GM12873 (cell line): ENCODE measurements around the gene ANGEL2.

Experiments
- CTCF ChIP-seq: IDR thresholded peaks from 2 replicates; pipeline ENCODE4 v1.5.1; 2012; ENCODE audit warnings: low read depth, mild to moderate bottlenecking, moderate library complexity, low read length, control low read depth; ENCODE audit not compliant: insufficient read depth; ENCODE audit errors: missing control alignments

ANGEL2 gene

GRCh38 chr1:213054142-213054541 is 38.5 kb upstream of the ANGEL2 start:
- no peak for TF ChIP-seq CTCF

DNA sequence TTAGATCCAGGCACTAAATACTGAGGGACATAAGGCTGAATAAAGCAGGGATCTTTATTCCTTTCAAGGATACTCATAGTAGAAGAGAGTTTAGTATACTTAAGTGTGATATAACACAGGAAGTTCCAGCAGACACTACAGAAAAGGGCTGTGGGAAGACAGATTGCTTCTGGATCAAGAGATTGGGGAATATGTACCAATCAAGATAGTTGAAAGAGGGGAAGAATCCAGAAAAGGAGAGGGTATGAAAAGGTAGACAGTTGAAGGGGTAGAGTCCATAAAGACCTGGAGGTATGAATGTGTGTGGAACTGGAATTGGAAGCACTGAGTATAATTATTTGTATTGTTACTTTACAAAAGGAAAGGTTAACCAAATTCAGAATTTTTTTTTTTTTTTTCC is 37.8 kb upstream of the ANGEL2 start:
- TF ChIP-seq CTCF = no peak

GRCh38 chr1:213051881-213052202 is 36.2 kb upstream of the ANGEL2 start:
- TF ChIP-seq CTCF = no peak

DNA sequence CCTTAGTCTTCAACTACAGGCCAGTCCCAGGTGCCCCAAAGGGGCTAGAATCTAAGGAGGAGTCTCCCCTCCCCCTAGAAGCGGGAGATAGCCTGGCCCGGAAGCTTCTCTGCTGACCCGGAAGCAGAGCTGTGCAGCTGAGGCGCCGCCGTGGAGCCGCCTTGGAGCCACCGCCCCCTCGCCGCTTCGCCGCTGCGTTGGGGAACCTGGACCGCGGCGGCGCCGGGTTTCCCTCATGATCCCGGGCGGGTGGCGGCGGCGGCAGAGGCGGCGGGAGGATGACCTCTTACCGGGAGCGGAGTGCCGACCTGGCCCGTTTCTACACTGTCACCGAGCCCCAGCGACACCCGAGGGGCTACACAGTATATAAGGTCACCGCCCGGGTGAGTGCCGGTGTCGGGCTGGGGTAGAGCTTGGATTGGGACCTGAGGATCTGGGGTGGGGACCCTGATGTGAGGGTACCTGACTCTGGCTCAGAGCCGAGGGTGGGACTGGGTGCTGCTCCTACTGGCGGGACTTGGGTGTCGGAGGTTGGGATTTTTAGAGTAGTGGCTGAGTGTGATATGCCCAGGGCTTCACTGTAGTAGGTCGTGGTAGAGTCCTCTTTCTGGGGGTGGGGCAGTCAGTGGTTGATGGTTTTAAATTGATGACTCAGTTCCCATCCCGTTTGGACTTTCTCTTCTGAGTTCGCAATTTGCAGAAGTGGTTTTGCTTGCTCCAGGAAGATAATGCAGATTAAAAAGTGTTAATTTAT is 35.6 kb upstream of the ANGEL2 start, which contains the start of gene RPS6KC1:
RPS6KC1 (plus strand) TSS at position 115 of the 754 bp plus-strand sequence; CDS start at position 279, 164 bp downstream.
- peak; percentile 25 for TF ChIP-seq CTCF

DNA sequence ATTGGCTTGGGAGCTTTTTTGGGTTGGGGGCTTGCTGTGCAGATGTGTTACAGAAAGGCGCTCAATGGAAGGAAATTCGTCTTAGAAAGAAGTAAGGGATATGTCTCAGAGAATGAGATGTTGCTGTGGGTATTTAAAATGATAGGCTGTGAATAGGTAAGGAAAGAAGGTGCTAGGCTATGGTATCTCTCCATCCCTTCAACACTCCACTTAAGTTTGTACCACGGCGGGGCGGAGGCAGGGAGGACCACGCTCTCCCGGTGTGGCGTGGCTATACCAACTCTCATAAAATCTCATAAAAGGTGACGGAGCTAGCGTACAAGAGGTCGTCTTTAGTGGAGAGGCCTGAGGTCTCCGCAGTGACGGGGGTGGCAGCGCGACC is 35.1 kb upstream of the ANGEL2 start:
- TF ChIP-seq CTCF = no peak

GRCh38 chr1:213049232-213049631 is 33.6 kb upstream of the ANGEL2 start:
- no peak for TF ChIP-seq CTCF

DNA sequence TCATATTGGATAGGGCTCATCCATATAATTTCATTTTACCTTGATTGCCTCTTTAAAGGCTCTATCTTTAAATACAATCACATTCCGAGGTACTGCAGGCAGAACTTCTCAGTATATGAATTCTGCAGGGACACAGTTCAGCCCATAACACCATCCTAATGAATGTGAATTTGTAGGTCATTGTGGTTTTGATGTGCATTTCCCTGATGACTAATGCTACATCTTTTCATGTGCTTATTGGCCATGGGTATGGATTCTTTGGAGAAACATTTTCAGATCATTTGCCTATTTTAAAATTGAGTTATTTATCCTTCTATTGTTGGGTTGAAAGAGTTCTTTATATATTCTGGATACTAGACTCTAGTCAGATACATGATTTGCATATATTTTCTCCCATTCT is 25.8 kb upstream of the ANGEL2 start:
- no peak for TF ChIP-seq CTCF

DNA sequence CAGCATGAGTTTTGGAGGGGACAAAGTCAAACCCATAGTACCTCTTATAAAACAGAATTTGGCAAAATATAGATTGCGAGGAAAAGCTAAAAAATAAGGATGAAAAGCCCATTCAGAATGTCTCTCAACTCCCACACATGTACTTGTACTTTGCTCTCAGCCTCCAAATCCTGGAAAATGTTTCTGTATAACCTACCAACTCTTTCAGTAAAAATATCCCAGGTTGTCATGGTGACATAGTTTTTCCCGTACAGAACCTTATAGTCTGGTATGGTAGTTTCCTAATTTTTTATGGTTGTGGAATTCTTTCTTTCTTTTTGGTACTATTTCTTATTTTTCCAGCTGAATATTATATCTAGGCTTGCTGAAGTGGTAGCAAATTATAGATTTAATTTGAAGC is 19.9 kb upstream of the ANGEL2 start:
- TF ChIP-seq CTCF = no peak
